HG03196 (cell line): ENCODE results near the gene MAPRE3.

Source experiments
- ATAC-seq: cut with Tn5 transposase; IDR thresholded peaks from one replicate; pipeline ENCODE4 v1.9.1; 2021; ENCODE audit not compliant: unreplicated experiment

Gene MAPRE3

GRCh38 chr2:26982102-26982742 is 11.8 kb downstream of the MAPRE3 start:
- ATAC-seq = no peak

- no peak for ATAC-seq
Measured at GRCh38 chr2:26983746-26984145, 13.3 kb downstream of the MAPRE3 start.

- no peak for ATAC-seq
Measured at GRCh38 chr2:26985807-26986206, 15.4 kb downstream of the MAPRE3 start.

- no peak for ATAC-seq
Measured at GRCh38 chr2:26986576-26986975, 16.1 kb downstream of the MAPRE3 start.

GRCh38 chr2:26988058-26988860 is 17.8 kb downstream of the MAPRE3 start:
- no peak for ATAC-seq

GRCh38 chr2:26989156-26989555 is 18.7 kb downstream of the MAPRE3 start:
- ATAC-seq = no peak

- ATAC-seq = no peak
Measured at GRCh38 chr2:26991717-26992116, 21.3 kb downstream of the MAPRE3 start.

GRCh38 chr2:26993768-26994167 is 23.3 kb downstream of the MAPRE3 start:
- no peak for ATAC-seq

GRCh38 chr2:26994983-26995382 is 24.5 kb downstream of the MAPRE3 start:
- ATAC-seq = no peak

GRCh38 chr2:26997394-26997793 is 27.0 kb downstream of the MAPRE3 start:
- no peak for ATAC-seq

GRCh38 chr2:26998323-26998722 is 27.9 kb downstream of the MAPRE3 start:
- no peak for ATAC-seq

- ATAC-seq = no peak
Measured at GRCh38 chr2:27000228-27000627, 29.8 kb downstream of the MAPRE3 start.

GRCh38 chr2:27000995-27001394 is 30.6 kb downstream of the MAPRE3 start:
- no peak for ATAC-seq

- no peak for ATAC-seq
Measured at GRCh38 chr2:27001950-27002349, 31.5 kb downstream of the MAPRE3 start.

- ATAC-seq = no peak
Measured at GRCh38 chr2:27003007-27003406, 32.6 kb downstream of the MAPRE3 start.

GRCh38 chr2:27003857-27004256 is 33.4 kb downstream of the MAPRE3 start:
- ATAC-seq = no peak

- ATAC-seq = no peak
Measured at GRCh38 chr2:27006602-27007415, 36.4 kb downstream of the MAPRE3 start.

GRCh38 chr2:27007416-27008374 is 37.3 kb downstream of the MAPRE3 start:
- ATAC-seq = no peak

- no peak for ATAC-seq
Measured at GRCh38 chr2:27008678-27009077, 38.2 kb downstream of the MAPRE3 start.

GRCh38 chr2:27009083-27009482 is 38.6 kb downstream of the MAPRE3 start:
- ATAC-seq = no peak

GRCh38 chr2:27009716-27010115 is 39.3 kb downstream of the MAPRE3 start:
- ATAC-seq = no peak
